GM21526 (cell line): Measurements from ENCODE around the gene BRMS1.
"Not testable (repeated sequence)": the region's sequence is repeated elsewhere in the genome, so short reads cannot be mapped to it uniquely, and the experiment has no call there.

Experiments used
- ATAC-seq: cut with Tn5 transposase; IDR thresholded peaks from one replicate; pipeline ENCODE4 v1.9.1; 2021; ENCODE audit warnings: moderate library complexity; ENCODE audit not compliant: unreplicated experiment, low FRiP score

The BRMS1 gene, protein sequence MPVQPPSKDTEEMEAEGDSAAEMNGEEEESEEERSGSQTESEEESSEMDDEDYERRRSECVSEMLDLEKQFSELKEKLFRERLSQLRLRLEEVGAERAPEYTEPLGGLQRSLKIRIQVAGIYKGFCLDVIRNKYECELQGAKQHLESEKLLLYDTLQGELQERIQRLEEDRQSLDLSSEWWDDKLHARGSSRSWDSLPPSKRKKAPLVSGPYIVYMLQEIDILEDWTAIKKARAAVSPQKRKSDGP

DNA sequence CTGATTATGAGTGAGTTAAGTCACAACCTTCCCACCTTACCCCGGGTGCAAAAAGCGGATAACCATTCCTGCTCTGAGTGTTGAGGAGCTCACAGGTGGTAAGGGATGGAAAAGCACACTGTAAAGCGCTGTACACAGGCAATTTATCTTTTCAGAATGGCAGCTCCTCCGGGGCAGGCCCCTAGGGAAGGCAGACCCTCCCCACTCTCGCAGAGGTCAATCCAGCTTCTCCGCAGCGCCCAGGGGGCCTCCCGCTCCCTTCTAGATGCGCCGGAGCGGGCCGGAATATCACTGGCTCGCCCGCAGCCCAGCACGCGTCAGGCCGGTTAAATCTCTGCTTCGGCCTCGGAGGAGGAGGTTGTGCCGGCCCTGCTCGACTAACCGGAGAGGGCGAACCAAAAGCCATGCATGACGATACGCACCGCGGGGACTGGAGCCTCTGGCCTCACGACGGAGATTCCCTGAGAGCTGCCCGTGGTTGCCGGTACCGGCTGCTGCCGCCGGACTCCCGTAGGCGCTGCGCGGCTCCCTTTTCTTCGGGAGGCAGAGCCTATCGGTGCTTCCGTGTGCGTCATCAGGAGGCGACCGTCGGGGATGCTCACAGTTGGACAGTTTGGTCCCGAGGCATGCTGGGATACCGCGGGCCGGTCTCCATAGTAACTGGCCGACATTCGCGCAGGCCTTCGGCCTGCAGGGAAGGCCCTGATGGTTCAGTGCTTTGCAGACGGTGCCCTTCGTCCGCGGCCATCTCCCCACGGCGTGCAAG lies at the start of gene BRMS1:
Gene BRMS1 (minus strand): TSS at position 555 of the 766 bp plus-strand sequence. CDS start 2,870 bp downstream, outside the sequence.
- peak; percentile 58 for ATAC-seq

DNA sequence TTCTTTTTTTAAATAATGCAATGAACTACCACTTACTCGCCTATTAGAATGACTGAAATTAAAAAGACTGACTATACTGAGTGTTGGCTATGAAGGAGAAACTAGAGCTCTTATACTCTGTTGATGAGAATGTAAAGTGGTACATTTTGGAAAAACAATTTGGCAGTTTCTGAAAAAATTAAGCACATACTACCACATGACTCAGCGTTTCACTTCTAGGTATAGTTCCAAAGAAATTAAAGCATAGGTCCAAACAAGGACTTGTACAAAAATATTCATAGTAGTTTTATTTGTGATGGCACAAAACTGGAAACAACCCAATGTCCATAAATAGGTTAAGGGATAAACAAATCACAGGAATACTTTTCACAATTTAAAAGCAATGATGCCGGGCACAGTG lies 49.0 kb upstream of the BRMS1 start:
- ATAC-seq = no peak

DNA sequence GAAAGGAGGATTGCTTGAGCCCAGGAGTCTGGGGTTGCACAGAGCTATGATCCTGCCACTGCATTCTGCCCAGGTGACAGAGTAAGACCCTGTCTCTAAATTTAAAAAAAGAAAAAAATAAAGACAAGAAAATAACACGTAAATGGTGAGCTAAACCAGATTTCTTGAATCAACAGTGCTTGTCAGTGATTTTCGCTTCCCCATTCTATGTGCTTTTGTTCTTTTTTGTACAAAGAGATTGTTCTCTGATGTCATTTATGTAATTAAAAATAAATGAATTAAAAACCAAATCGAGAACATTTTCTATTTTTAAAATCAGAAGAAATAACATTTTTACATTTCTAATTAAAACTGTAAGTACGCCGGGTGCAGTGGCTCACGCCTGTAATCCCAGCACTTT lies 46.4 kb upstream of the BRMS1 start:
- no peak for ATAC-seq

DNA sequence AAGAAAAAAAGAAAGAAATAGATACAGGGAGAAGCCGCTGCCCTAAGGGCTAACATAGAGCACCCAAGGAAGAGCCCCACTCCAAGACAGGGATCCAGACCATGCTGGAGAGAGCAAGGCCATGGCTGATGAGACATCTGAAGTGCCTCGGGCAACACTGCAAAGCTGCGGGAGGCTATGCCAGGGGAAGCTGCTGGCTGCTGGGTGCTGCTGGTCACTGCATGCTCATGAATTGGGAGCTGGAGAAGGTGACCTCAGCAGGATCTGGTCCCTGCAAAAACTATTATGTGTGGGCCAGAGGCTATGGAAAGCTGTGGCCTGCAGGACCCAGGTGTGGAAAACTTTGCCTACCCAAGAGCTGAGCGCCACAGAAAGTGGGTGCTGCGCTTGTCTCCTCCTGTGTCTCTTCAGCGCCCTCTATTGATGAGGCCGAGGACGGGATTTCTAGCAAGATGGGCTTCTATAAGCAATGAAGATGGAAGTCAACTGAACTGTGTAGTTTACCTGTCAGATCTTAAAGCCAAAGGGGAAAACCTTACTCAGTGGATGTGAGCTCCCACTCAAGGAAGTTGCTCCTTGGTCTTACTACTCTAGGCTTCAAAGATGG lies 44.0 kb upstream of the BRMS1 start:
- no peak for ATAC-seq

DNA sequence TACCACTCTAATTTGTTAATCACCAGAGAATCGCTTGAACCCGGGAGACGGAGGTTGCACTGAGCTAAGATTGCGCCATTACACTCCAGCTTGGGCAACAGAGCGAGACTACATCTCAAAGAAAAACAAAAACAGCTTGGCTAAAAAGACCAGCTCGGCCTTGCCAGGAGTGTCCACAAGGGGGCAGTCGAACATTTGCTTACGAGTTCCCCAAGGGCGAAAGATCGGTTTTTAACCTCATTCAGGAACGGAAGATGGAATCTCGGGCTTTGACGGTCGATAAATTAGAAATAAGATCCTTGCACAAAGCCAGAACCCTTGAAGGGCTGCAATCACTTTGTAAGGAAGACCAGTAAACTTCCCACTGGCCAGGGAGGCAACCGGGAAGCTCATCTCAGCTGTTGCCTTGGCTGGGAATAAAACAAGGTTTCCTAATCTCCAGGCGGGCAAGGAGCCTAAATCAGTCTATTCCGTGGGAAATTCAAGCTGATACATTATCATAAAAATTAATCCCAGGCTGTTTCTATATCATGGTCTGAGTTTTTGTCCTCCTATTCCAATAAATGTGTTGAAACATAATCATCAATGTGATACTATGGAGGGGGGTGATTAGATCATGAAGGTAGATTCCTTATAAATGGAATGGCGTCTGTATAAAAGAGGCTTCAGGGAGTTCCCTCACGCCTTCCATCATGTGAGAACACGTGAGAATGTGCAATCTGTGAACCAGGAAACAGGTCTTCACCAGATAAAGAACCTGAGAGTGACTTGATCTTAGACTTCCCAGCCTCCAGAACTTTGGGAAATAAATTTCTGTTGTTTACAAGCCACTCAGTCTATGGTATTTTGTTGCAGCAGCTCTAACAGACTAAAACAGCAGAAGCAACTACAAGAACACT lies 41.5 kb upstream of the BRMS1 start:
- ATAC-seq = no peak

DNA sequence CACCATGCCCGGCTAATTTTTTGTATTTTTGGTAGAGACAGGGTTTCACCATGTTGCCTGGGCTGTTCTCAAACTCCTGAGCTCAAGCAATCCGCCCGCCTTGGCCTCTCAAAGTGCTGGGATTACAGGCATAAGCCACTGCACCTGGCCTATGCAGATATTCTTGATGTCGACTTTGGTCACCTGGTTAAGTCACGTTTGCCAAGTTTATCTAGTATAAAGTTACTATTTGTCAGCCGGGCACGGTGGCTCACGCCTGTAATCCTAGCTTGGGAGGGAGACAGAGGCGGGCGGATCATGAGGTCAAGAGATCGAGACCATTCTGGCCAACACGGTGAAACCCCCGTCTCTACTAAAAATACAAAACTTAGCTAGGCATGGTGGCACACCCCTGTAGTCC lies 39.4 kb upstream of the BRMS1 start:
- not testable (repeated sequence) for ATAC-seq

DNA sequence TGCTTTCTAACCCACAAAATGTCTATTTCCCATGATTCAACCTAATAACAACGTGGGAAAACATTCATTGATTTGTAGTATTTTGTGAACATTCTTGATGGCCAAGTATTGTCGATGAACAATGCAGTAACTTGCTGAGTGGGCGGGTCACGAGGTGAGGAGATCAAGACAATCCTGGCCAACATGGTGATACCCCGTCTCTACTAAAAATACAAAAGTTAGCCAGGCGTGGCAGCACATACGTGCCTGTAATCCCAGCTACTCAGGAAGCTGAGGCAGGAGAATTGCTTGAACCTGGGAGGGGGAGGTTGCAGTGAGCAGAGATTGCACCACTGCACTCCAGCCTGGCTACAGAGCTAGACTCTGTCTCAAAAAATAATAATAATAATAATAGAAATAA lies 35.4 kb upstream of the BRMS1 start:
- ATAC-seq = not testable (repeated sequence)

DNA sequence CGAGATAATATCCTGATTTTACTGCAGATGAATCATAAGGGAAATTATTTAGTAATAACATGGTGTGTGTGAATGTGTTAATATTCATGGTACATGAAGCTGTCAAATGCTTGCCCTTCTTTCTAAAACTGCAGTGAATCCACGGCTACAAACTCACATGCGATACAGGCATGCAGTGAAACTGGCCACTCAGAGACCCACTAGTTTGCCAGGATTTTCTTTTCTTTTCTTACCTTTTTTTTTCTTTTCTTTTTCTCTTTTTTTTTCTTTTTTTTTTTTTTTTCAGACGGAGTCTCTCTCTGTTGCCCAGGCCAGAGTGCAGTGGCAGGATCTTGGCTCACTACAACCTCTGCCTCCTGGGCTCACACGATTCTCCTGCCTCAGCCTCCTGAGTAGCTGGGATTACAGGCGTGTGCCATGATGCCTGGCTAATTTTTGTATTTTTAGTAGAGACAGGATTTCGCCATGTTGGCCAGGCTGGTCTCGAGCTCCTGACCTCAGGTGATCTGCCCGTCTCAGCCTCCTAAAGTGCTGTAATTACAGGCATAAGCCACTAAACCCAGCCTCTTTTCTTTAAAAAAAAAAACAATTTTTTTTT lies 28.9 kb upstream of the BRMS1 start:
- not testable (repeated sequence) for ATAC-seq

DNA sequence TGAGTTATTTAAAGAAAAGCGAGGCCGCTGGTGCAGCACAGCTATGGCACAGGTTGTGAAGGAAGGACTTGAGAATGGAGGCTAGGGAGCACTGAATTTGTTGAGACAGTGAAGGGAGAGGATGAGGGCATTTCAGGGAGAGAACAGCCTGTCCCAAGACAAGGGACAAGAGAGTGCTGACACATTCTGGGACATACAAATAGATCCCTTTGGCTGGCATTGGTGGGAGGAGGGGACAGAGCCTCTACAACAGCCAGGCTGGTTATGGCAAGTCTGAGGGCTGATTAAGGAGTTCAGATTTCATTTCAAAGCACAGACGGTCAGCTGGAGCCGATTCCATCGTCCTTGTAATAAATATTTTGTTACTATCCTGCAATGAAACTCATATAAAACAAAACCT lies 28.4 kb upstream of the BRMS1 start:
- ATAC-seq = no peak

DNA sequence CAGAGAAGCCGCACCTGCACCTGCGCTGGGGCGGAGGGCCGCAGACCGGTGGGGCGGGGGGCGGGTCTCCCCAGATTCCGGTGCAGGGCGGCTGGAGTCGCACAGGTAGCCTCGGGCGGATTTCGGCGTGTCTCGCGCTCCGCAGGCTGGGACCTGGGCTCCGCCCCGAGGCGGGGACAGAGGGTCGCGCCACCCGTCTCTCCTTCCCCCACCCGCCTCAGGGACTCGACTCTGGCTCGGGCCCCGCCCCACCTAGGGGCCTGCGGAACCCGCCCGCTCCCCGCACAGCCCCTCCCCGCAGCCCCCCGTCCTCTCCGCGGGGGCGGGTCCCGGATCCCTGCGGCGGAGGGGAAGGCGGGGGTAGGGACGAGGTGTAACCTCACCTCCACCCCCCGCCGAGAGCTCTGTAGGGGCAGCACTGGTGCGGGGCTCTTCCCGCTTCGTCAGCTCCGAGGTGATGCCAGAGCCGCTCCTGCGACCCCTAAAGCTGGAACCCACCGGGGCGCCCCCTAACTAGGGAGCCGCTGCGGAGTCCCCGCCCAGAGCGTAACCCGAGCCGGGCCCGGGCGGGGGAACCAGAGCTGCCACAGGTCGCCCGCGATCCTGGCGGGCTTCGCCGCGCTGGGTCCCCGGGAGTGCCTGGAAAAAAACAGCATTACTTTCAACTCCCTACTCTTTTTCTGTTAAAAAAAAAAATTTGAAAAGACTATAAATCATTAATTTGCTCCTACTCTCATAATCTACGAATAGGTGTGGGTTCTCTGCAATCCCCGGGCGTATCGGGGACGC lies 26.9 kb upstream of the BRMS1 start, which contains the start of gene SLC29A2:
Gene SLC29A2 (minus strand): TSS at position 134 of the 789 bp plus-strand sequence. CDS start 169 bp downstream, outside the sequence.
- ATAC-seq = peak; percentile 54

DNA sequence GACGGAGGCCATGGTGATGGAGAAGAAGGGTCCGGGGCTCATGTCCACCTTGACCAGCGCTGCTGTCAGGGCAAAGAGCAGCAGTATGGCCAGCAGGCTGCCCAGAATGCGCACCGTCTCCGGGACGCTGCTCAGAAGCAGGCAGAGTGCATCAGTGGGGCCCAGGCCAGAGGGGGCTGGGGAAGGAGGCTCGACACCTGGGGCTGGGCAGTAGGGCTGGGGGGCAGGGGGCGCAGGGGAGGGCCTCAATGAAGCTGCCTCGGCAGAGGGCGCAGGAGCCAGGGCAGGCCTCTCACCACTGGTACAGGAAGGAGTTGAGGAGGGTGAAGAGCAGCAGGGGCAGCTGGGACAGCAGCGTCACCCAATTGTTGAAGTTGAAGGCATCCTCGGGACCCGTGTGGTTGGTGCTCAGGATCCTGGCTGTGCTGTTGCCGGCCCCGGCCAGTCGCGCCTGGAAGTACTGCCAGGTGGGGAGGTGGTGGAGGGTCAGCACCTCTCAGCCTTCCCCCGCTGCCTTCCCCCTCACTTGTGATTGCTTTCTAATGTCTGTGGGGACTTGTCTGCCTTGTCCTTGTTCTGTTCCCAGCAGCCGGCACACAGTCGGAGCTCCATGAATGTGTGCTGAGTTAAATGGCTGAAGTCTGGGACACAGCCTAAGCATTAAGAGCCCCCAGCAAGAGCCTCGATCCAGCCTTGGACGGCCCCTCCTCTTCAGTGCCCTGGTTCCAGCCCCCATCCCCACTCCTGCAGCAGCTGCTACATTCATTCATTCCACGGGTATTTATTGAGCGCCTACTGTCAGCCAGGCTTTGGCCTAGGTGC lies 24.4 kb upstream of the BRMS1 start:
- no peak for ATAC-seq

DNA sequence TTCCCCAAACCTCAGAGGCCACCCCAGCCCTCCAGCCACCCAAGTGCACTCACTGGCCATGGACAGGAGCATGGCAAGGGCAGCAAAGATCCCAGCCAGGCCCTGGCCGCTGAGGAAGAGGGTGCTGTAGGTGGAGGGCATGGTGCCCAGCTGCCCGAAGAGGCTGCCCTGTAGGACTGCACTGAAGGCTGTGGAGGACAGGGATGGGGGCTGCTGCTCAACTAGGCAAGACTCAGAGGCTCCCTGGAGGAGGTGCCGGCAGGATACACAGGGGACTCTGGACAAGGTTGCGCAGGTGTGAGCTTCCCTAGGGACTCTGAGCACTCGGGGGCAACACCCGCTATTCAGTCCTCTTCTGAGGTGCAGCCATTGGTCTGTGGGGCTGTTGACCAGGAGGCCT lies 23.6 kb upstream of the BRMS1 start:
- no peak for ATAC-seq

DNA sequence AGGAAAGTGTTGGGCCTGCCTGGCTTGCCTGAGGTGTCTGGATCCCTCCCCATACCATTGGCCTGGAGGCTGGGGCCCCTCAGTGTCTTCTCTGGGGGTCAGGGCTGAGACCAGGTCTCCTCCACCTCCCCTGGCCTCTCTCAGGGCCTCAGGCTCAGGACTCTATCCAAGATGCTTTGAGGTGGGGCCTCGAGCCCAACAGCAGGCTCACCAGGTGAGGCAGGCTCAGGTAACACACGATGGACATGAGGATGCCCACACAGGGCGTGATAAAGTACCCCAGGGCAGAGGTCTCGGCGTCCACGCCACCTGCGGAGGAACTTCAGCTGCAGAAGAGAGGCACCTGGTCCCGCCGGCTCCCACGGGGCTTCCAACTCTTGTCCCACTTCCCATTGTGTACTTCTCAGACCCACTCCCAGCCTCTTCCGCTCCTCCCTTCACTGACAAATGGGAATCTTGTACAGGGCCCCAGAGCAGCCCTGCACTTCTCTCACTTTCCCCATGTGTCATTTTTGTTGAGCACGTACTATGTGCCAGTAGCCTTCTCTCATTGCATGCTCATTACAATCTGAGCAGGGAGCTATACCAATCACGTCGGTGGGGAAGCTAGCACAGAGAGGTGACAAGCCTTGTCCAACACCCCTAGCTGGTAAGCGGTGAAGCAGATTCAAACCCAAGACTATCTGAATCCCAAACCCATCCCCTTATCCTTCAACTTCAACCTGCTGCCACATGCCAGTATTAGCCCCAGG lies 22.8 kb upstream of the BRMS1 start:
- ATAC-seq = no peak

DNA sequence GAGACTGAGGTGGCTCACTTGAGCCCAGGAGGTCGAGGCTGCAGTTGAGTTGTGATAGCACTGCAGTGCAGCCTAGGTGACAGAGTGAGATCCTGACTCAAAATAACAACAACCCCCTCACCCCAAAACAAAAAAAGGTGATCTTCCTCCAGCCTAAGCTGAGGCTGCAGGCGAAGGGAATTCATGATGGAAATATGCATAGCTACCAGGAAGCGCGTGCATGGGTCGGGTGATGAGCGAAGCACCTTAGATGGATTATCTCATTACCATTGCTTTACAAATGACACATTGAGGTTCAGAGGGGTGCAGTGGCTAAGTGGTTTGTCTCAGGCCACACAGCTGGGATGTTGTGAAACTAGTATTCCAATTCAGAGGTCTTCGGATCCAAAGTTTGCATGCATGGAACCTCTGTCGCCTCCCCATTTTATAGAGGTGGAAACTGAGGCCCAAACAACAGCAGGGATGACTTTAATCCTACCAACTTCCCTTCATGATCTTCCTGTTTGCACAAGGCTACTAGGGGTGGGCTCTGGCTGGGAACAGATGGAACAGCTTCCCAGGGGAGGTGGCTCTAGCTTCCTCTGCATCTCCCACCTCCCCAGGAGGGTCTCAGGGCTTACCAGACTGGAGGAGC lies 22.1 kb upstream of the BRMS1 start:
- no peak for ATAC-seq

DNA sequence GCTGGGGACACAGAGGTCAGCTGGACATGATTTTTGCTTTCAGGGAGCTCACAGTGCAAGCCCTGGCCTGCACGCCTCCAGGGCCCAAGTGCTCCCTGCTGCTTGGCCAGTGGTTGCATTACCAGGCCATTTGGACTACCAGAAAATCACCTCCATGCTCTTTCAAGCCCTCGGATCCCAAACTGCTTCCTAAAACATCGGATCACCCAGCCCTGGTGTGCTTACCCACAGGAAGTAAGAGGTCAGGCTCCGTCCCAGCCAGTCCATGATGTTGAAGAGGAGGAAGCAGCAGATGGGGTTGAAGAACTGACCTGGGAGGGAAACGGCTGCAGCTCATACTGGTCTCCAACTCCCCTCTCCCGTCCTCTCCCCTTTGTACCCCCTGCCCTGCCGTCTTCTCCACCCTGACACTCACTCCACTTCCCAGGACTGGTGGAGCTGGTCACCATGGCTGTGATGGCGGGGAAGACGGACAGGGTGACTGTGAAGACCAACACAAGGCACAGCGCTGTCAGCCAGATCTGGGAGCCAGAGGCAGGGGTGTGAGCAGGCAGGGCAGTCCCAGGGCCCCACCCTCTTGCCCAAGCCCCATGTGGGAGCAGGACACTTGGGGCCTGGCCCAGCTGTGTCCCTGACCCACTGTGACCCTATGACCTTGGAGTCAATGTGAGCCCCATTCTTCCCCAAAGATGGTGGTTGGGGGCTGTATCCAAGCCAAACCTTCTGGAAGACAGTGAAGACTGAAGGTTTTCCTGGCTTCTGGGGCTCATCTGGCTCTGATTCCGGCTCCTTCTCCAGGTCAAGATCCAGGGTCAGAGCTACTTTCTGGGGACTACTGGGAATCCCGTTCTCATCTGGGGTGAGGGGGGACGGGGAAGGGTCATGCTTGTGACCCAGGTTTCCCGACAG lies 21.1 kb upstream of the BRMS1 start:
- no peak for ATAC-seq

DNA sequence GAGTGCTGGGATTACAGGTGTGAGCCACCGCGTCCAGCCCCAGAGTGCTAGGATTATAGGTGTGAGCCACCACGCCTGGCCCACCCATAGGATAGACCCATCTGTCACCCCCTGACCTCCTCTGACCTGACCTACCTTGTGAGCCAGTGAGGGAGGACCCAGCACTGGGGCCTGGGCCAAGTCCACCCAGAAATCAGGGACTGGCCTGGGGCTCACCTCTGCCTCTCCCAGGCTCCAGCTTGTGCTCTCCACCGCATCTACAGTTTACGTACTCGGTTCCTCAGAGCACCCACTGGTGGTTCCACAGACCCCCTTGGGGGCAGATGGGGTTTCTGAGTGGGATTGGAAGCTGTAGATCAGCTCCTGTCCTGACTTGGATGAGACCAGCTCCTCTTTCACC lies 20.3 kb upstream of the BRMS1 start:
- no peak for ATAC-seq
